Osteoblast (primary cell): Measurements from ENCODE around the gene TRAPPC5. TPM values are rescaled to one million over a fixed set of nuclear protein-coding genes. Genes with fewer than 3 reads are reported as not detected.
A peak's percentile ranks its signal among the peaks of the same experiment; 100 is the strongest.

Experiments used
- DNase-seq: peaks from one replicate; pipeline ENCODE4 v3.0.0; 2011; ENCODE audit warnings: low spot score, mixed read lengths; ENCODE audit not compliant: insufficient read length; ENCODE audit errors: missing footprints
- H2AFZ ChIP-seq: 2 replicates; pipeline ENCODE4 v1.6.0; 2011; ENCODE audit warnings: mild to moderate bottlenecking, low read length
- H3K27ac ChIP-seq: 2 replicates; pipeline ENCODE4 v1.5.1; 2011; ENCODE audit warnings: mild to moderate bottlenecking, low read depth, low read length, moderate library complexity
- H3K27me3 ChIP-seq: 2 replicates; pipeline ENCODE4 v1.6.0; 2012; ENCODE audit warnings: mild to moderate bottlenecking, control low read depth, inconsistent platforms, low read length, moderate library complexity; ENCODE audit not compliant: insufficient read depth
- H3K36me3 ChIP-seq: 2 replicates; pipeline ENCODE4 v1.5.1; 2011; ENCODE audit warnings: mild to moderate bottlenecking, low read length, control low read depth, moderate library complexity; ENCODE audit not compliant: insufficient read depth
- H3K4me1 ChIP-seq: 2 replicates; pipeline ENCODE4 v1.5.1; 2011; ENCODE audit warnings: mild to moderate bottlenecking, low read length, control low read depth, moderate library complexity; ENCODE audit not compliant: insufficient read depth
- H3K4me2 ChIP-seq: 2 replicates; pipeline ENCODE4 v1.6.0; 2011; ENCODE audit warnings: mild to moderate bottlenecking, low read length; ENCODE audit not compliant: insufficient read depth
- H3K4me3 ChIP-seq: fragments of 200-600 bp; sonication (generic); 3 replicates; pipeline ENCODE4 v1.5.1; 2012; ENCODE audit warnings: mild to moderate bottlenecking, low read length, inconsistent platforms; ENCODE audit not compliant: insufficient read depth
- H3K79me2 ChIP-seq: 2 replicates; pipeline ENCODE4 v1.6.0; 2012; ENCODE audit warnings: mild to moderate bottlenecking, low read length, control low read depth, inconsistent platforms; ENCODE audit not compliant: insufficient read depth
- H3K9me3 ChIP-seq: 2 replicates; pipeline ENCODE4 v1.5.1; 2011; ENCODE audit warnings: low read depth, low read length, control low read depth
- H4K20me1 ChIP-seq: 2 replicates; pipeline ENCODE4 v1.6.0; 2012; ENCODE audit warnings: mild to moderate bottlenecking, low read length, control low read depth; ENCODE audit not compliant: insufficient read depth
- CTCF ChIP-seq: IDR thresholded peaks from 2 replicates; pipeline ENCODE4 v1.5.1; 2011; ENCODE audit warnings: mild to moderate bottlenecking, low read depth, low read length, moderate library complexity; ENCODE audit errors: extremely low read depth
- total RNA-seq: library from RNA; depleted of rRNA; stranded (reverse); fragments of >200 nt; gene quantifications from 2 replicates; pipeline ENCODE4 v1.2.3, GENCODE V29; 2012

The TRAPPC5 gene
- total RNA-seq = 23.3 and 26.4 TPM in 2 replicates

- peak within 1 kb of the TSS; percentile 97 for H2AFZ ChIP-seq
- peaks cover 12% of the 10 kb centered on the region for H3K36me3 ChIP-seq
- peak within 1 kb of the TSS; percentile 89 for H3K4me2 ChIP-seq
- H3K27ac ChIP-seq = peak within 1 kb of the TSS; percentile 61
- peak; percentile 99 for DNase-seq
- peaks cover 20% of the 10 kb centered on the region for H3K79me2 ChIP-seq
- peaks cover 12% of the 10 kb centered on the region for H3K4me1 ChIP-seq
- TF ChIP-seq CTCF = peak; percentile 72
- H3K4me3 ChIP-seq = peak within 1 kb of the TSS; percentile 98
- peaks cover 5% of the 10 kb centered on the region for H3K27me3 ChIP-seq
- peaks cover 20% of the 10 kb centered on the region for H4K20me1 ChIP-seq
- no peaks in the 10 kb centered on the region for H3K9me3 ChIP-seq
Observed at GRCh38 chr19:7680606-7681339, at the start of gene TRAPPC5. Gene TRAPPC5 (plus strand): TSS chr19:7680833. CDS start chr19:7682254, 1,421 bp downstream.

- H3K4me1 ChIP-seq = peaks cover 16% of the 10 kb centered on the region
- H3K36me3 ChIP-seq = no peaks in the 10 kb centered on the region
- H3K27me3 ChIP-seq = peaks cover 7% of the 10 kb centered on the region
- H2AFZ ChIP-seq = no peak overlapping the region
- no peak for DNase-seq
- peaks cover 10% of the 10 kb centered on the region for H4K20me1 ChIP-seq
- H3K4me3 ChIP-seq = no peak overlapping the region
- H3K79me2 ChIP-seq = peaks cover 47% of the 10 kb centered on the region
- H3K4me2 ChIP-seq = no peak overlapping the region
- no peaks in the 10 kb centered on the region for H3K9me3 ChIP-seq
- TF ChIP-seq CTCF = no peak
- no peak overlapping the region for H3K27ac ChIP-seq
Observed at GRCh38 chr19:7631577-7631976, 49.1 kb upstream of the TRAPPC5 start.

- H3K36me3 ChIP-seq = no peaks in the 10 kb centered on the region
- no peaks in the 10 kb centered on the region for H3K9me3 ChIP-seq
- H4K20me1 ChIP-seq = peaks cover 10% of the 10 kb centered on the region
- DNase-seq = peak; percentile 79
- H3K27ac ChIP-seq = no peak overlapping the region
- peaks cover 9% of the 10 kb centered on the region for H3K27me3 ChIP-seq
- H3K4me1 ChIP-seq = peaks cover 16% of the 10 kb centered on the region
- TF ChIP-seq CTCF = no peak
- no peak overlapping the region for H3K4me3 ChIP-seq
- no peak overlapping the region for H2AFZ ChIP-seq
- peaks cover 37% of the 10 kb centered on the region for H3K79me2 ChIP-seq
- H3K4me2 ChIP-seq = no peak overlapping the region
Observed at GRCh38 chr19:7632340-7633203, 48.1 kb upstream of the TRAPPC5 start.

- Histone ChIP-seq H3K4me2 (no peak within 1 kb of the TSS), H2AFZ (no peak within 1 kb of the TSS), H3K27ac (no peak within 1 kb of the TSS), H4K20me1 (peaks cover 3% of the 10 kb centered on the region), H3K79me2 (peaks cover 26% of the 10 kb centered on the region), H3K4me1 (peaks cover 9% of the 10 kb centered on the region), H3K36me3 (no peaks in the 10 kb centered on the region), H3K4me3 (no peak within 1 kb of the TSS), H3K9me3 (no peaks in the 10 kb centered on the region), H3K27me3 (peaks cover 9% of the 10 kb centered on the region)
- no peak for TF ChIP-seq CTCF
- no peak for DNase-seq
Observed at GRCh38 chr19:7633698-7634097, 46.9 kb upstream of the TRAPPC5 start, which contains the start of gene PCP2. Gene PCP2 (minus strand): TSS chr19:7633719. CDS start chr19:7633457, 262 bp downstream.
